ENCODE results near the gene GCN1.

Gene GCN1

DNA sequence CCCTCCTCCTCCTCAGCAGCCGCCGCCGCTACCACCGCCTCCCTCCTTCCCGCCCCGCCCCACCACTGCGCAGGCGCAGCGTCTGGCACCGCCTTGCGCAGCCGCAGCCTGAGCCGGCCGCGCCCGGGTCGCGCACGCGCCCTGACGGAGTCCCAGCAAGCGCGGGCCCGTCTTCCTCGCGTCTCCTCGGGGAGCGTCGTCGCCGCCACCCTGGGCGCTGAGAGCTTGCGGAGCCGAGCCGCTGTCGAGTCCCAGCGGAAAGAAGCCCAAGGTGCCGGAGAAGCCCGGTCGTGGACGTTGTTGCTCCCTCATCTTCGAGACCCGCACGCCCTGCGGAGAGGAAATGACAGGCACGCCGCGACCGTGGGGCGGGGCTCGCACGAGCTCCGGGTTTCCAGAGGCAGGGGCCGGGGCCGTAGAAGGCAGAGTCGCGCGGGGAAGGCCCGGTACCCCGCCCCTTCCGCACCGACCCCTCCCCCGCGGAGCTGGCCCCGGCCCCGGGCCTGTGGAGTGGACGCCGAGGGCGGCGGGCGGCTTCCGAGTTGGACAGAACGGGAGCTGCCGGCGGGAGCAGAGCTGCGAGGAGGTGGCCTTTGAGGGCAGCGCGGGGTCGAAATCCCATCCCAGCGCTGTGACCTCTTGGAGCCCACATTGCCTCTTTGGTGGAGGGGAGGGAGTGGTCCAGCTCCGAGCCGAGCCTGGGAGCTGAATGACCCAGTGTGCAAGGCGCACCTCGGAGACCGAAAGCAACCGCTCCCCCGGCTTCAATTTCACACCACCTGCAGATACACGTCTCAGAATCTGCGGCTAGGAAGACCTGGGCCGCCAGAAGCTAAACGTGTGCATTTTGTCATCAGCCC is 77.5 kb downstream of the GCN1 start:
- Histone ChIP-seq H3K4me1 (ENCODE audit: insufficient read depth, low read length) (peaks cover 31% of the 10 kb centered on the region), H3K27me3 (ENCODE audit: insufficient read depth, low read length) (no peaks in the 10 kb centered on the region), H3K36me3 (ENCODE audit: insufficient read depth, low read length) (peaks cover 14% of the 10 kb centered on the region), H2AFZ (ENCODE audit: low read depth, low read length) (peak overlapping the region; percentile 87), H3K4me3 (ENCODE audit: low read length) (peak overlapping the region; percentile 77), H3K9me3 (ENCODE audit: low read length) (no peaks in the 10 kb centered on the region)

- H2AFZ ChIP-seq (ENCODE audit: low read depth, low read length) = peak within 1 kb of the TSS; percentile 87
- H3K27me3 ChIP-seq (ENCODE audit: insufficient read depth, low read length) = no peaks in the 10 kb centered on the region
- no peaks in the 10 kb centered on the region for H3K9me3 ChIP-seq (ENCODE audit: low read length)
- H3K4me3 ChIP-seq (ENCODE audit: low read length) = peak within 1 kb of the TSS; percentile 77
- H3K36me3 ChIP-seq (ENCODE audit: insufficient read depth, low read length) = peaks cover 14% of the 10 kb centered on the region
- H3K4me1 ChIP-seq (ENCODE audit: insufficient read depth, low read length) = peaks cover 31% of the 10 kb centered on the region
Measured at GRCh38 chr12:120116441-120116791, 78.1 kb downstream of the GCN1 start, which contains the start of gene RAB35. Gene RAB35, minus strand, starts transcription at chr12:120116753. Its CDS starts 103 bp downstream, at chr12:120116650.

GRCh38 chr12:120115692-120116440 is 78.6 kb downstream of the GCN1 start:
- Histone ChIP-seq H3K9me3 (ENCODE audit: low read length) (no peaks in the 10 kb centered on the region), H3K4me1 (ENCODE audit: insufficient read depth, low read length) (peaks cover 31% of the 10 kb centered on the region), H2AFZ (ENCODE audit: low read depth, low read length) (no peak overlapping the region), H3K27me3 (ENCODE audit: insufficient read depth, low read length) (no peaks in the 10 kb centered on the region), H3K36me3 (ENCODE audit: insufficient read depth, low read length) (peaks cover 14% of the 10 kb centered on the region), H3K4me3 (ENCODE audit: low read length) (peak overlapping the region; percentile 77)

DNA sequence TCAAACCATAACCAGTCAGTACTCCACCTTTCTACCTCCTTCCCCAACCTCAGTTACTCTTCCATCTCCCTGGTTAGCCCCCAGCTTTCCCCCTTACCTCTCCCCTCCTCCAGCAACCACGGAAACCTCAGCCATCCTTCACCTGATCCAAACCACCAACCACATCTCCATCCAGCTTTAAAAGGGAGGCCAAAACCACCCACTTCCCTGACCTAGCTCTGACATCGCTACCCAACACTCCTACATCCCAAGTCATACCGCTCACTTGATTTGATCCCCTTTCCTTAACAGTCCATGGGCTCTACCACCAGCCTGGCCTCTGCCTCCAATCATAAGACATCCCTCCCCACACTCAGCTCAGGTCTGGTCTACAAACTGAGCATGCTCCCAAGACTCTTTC is 79.4 kb downstream of the GCN1 start:
- Histone ChIP-seq H3K4me1 (ENCODE audit: insufficient read depth, low read length) (peaks cover 31% of the 10 kb centered on the region), H3K36me3 (ENCODE audit: insufficient read depth, low read length) (peaks cover 14% of the 10 kb centered on the region), H2AFZ (ENCODE audit: low read depth, low read length) (no peak overlapping the region), H3K4me3 (ENCODE audit: low read length) (no peak overlapping the region), H3K27me3 (ENCODE audit: insufficient read depth, low read length) (no peaks in the 10 kb centered on the region), H3K9me3 (ENCODE audit: low read length) (no peaks in the 10 kb centered on the region)

DNA sequence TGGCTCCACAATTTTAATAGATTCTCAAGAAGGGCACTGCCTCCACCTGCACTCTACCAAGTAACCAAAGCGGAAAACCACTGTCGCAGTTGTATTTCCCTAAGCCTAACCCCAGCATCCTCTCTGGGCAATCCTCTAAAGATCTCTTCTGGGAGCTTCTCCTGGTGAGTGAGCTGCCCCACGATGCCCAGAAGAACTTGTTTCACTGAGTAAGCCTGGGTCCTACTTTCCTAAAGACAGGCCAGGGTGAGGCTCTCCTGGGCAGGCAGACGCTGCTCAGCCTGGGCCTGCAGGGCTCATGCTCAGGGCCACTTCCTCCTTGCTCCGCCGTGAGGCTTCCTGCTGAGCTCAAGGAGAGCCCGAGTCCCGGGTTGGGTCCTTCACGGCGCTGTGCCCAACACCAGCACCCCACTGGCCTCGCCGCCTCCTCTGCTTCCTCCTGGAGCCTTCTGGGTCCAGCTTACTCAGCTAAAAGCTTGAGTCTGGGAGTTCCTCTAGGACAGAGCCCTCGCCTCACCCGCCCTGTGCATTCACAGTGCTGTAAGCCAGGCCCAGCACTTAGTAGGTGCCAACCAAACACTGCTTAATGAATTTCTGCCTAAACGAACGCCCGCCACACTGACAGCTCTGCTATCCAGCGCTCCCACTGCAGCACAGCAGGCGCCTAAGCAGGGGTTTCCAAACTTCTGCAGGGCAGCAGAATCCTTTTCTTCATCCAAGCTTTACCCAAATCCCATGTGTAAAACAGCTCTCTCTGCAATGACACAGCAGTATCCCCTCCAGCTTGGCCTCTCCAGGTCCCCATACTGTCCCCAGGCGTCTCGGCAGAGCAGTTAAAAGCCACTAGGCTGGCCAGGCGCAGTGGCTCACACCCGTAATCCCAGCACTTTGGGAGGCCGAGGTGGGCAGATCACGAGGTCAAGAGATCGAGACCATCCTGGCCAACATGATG is 83.7 kb downstream of the GCN1 start:
- no peak overlapping the region for H2AFZ ChIP-seq (ENCODE audit: low read depth, low read length)
- peaks cover 9% of the 10 kb centered on the region for H3K4me1 ChIP-seq (ENCODE audit: insufficient read depth, low read length)
- no peaks in the 10 kb centered on the region for H3K27me3 ChIP-seq (ENCODE audit: insufficient read depth, low read length)
- H3K9me3 ChIP-seq (ENCODE audit: low read length) = no peaks in the 10 kb centered on the region
- H3K4me3 ChIP-seq (ENCODE audit: low read length) = no peak overlapping the region
- H3K36me3 ChIP-seq (ENCODE audit: insufficient read depth, low read length) = peaks cover 21% of the 10 kb centered on the region

DNA sequence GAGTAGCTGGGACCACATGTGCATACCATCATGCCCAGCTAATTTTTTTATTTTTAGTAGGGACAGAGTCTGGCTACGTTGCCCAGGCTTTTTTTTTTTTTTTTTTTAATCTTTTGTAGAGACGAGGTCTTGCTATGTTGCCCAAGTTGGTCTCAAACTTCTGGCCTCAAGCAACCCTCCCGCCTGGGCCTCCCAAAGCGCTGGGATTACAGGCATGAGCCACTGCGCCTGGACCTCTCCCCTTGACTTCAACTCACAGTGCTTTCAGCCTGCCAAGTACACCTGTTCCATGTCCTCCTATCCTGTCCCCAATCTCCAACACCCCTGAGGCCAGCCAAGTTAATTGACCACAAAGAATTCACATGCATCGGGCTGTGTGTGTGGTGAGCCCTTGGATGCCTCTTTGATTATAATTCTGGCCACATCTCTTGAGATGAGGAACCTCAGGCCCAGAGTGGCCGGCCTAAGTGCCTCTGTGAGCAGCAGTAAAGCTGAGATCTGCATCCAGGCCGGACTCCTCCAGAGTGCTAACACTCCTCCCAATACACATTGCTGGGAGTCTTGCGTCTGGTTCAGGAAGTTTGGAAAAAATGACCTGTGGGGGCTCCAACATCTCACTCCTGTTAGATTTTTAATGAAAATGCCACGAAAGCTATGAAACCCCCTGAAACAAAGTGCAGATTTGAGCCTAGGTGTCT is 84.8 kb downstream of the GCN1 start:
- Histone ChIP-seq H3K4me1 (ENCODE audit: insufficient read depth, low read length) (no peaks in the 10 kb centered on the region), H3K36me3 (ENCODE audit: insufficient read depth, low read length) (peaks cover 20% of the 10 kb centered on the region), H3K9me3 (ENCODE audit: low read length) (no peaks in the 10 kb centered on the region), H3K27me3 (ENCODE audit: insufficient read depth, low read length) (no peaks in the 10 kb centered on the region), H2AFZ (ENCODE audit: low read depth, low read length) (no peak overlapping the region), H3K4me3 (ENCODE audit: low read length) (no peak overlapping the region)

DNA sequence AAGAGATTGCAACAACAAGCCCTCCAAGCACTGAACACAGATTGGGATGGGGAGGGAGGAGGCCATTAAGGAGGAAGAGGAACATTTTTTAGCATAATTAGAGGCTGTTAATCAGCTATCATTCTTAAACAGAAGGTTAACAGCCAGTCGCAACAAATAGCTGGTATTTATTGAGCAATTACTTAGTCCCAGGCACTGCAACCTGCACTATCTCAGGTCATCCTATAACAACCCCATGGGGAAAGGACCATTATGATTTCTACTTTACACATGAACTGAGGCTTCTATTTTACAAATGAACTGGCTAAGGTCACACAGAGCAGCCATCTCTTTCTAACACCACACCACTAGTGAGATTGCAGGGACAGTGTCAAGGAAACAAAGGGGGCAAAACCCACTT is 88.4 kb downstream of the GCN1 start:
- no peak overlapping the region for H2AFZ ChIP-seq (ENCODE audit: low read depth, low read length)
- H3K36me3 ChIP-seq (ENCODE audit: insufficient read depth, low read length) = peaks cover 25% of the 10 kb centered on the region
- no peaks in the 10 kb centered on the region for H3K9me3 ChIP-seq (ENCODE audit: low read length)
- H3K4me1 ChIP-seq (ENCODE audit: insufficient read depth, low read length) = no peaks in the 10 kb centered on the region
- H3K4me3 ChIP-seq (ENCODE audit: low read length) = no peak overlapping the region
- no peaks in the 10 kb centered on the region for H3K27me3 ChIP-seq (ENCODE audit: insufficient read depth, low read length)

GRCh38 chr12:120103371-120103770 is 91.1 kb downstream of the GCN1 start:
- H3K4me3 ChIP-seq (ENCODE audit: low read length) = no peak overlapping the region
- no peaks in the 10 kb centered on the region for H3K9me3 ChIP-seq (ENCODE audit: low read length)
- H2AFZ ChIP-seq (ENCODE audit: low read depth, low read length) = no peak overlapping the region
- no peaks in the 10 kb centered on the region for H3K4me1 ChIP-seq (ENCODE audit: insufficient read depth, low read length)
- H3K27me3 ChIP-seq (ENCODE audit: insufficient read depth, low read length) = no peaks in the 10 kb centered on the region
- H3K36me3 ChIP-seq (ENCODE audit: insufficient read depth, low read length) = peaks cover 42% of the 10 kb centered on the region

DNA sequence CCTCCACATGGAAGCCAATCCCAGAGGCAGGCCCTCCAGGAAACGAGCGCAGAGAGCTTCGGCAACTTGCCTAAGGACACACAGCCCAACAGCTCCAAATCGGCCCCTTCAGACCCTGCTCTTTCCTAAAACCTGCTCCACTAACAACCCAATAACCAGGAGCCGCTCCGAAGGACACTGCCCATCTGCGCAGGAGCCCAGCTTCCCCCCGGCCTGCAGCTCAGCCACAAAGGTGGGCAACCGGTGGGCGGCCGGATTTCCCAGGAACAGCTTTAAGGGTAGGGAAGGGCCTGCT is 91.5 kb downstream of the GCN1 start:
- Histone ChIP-seq H3K9me3 (ENCODE audit: low read length) (no peaks in the 10 kb centered on the region), H3K36me3 (ENCODE audit: insufficient read depth, low read length) (peaks cover 46% of the 10 kb centered on the region), H2AFZ (ENCODE audit: low read depth, low read length) (no peak overlapping the region), H3K4me3 (ENCODE audit: low read length) (no peak overlapping the region), H3K27me3 (ENCODE audit: insufficient read depth, low read length) (no peaks in the 10 kb centered on the region), H3K4me1 (ENCODE audit: insufficient read depth, low read length) (no peaks in the 10 kb centered on the region)

- Histone ChIP-seq H3K4me3 (ENCODE audit: low read length) (no peak overlapping the region), H2AFZ (ENCODE audit: low read depth, low read length) (no peak overlapping the region), H3K36me3 (ENCODE audit: insufficient read depth, low read length) (peaks cover 46% of the 10 kb centered on the region), H3K9me3 (ENCODE audit: low read length) (no peaks in the 10 kb centered on the region), H3K4me1 (ENCODE audit: insufficient read depth, low read length) (no peaks in the 10 kb centered on the region), H3K27me3 (ENCODE audit: insufficient read depth, low read length) (no peaks in the 10 kb centered on the region)
Measured at GRCh38 chr12:120102189-120103043, 92.1 kb downstream of the GCN1 start.

DNA sequence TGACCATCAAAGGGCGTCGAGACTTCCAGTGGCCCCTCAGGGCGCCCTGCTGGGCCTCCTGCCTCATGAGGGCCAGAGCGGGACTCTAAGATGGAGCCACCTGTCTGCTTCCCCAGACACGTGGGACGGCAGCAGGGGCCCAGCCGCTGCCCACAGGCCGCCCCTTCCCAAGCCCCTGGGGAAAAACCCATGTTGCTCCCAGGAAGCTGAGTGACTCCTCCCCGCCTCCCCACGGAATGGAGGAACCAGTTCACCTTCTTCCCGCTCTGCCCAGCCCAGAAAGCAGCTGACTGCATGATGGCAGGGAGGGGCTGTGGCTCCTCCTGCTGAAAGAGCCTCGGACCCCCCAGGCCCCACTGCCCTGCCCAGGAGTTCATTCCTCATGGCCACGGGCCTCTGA is 92.9 kb downstream of the GCN1 start:
- H3K36me3 ChIP-seq (ENCODE audit: insufficient read depth, low read length) = peaks cover 47% of the 10 kb centered on the region
- no peak overlapping the region for H3K4me3 ChIP-seq (ENCODE audit: low read length)
- no peaks in the 10 kb centered on the region for H3K27me3 ChIP-seq (ENCODE audit: insufficient read depth, low read length)
- no peak overlapping the region for H2AFZ ChIP-seq (ENCODE audit: low read depth, low read length)
- H3K9me3 ChIP-seq (ENCODE audit: low read length) = no peaks in the 10 kb centered on the region
- no peaks in the 10 kb centered on the region for H3K4me1 ChIP-seq (ENCODE audit: insufficient read depth, low read length)

GRCh38 chr12:120101182-120101581 is 93.3 kb downstream of the GCN1 start:
- H3K36me3 ChIP-seq (ENCODE audit: insufficient read depth, low read length) = peaks cover 51% of the 10 kb centered on the region
- H3K4me1 ChIP-seq (ENCODE audit: insufficient read depth, low read length) = peaks cover 2% of the 10 kb centered on the region
- no peak overlapping the region for H2AFZ ChIP-seq (ENCODE audit: low read depth, low read length)
- no peaks in the 10 kb centered on the region for H3K9me3 ChIP-seq (ENCODE audit: low read length)
- no peaks in the 10 kb centered on the region for H3K27me3 ChIP-seq (ENCODE audit: insufficient read depth, low read length)
- H3K4me3 ChIP-seq (ENCODE audit: low read length) = no peak overlapping the region
